ENCODE data around the gene SENP2.
"Not testable (repeated sequence)": the region's sequence is repeated elsewhere in the genome, so short reads cannot be mapped to it uniquely, and the experiment has no call there.

The SENP2 gene

GRCh38 chr3:185585518-185585858 lies 607 bp upstream of the SENP2 start:
- no peak for DNase-seq (ENCODE audit: low read depth in 3 of 3, low spot score in 1 of 3)

GRCh38 chr3:185586686-185587039 lies 568 bp downstream of the SENP2 start:
- DNase-seq (ENCODE audit: low read depth in 3 of 3, low spot score in 1 of 3) = no peak

GRCh38 chr3:185594073-185594472 lies 8.0 kb downstream of the SENP2 start:
- DNase-seq (ENCODE audit: low read depth in 3 of 3, low spot score in 1 of 3) = no peak

GRCh38 chr3:185595526-185595925 lies 9.4 kb downstream of the SENP2 start:
- DNase-seq (ENCODE audit: low read depth in 3 of 3, low spot score in 1 of 3) = no peak

- no peak for DNase-seq (ENCODE audit: low read depth in 3 of 3, low spot score in 1 of 3)
Measured at GRCh38 chr3:185605566-185605965, 19.5 kb downstream of the SENP2 start.

GRCh38 chr3:185606196-185606595 lies 20.1 kb downstream of the SENP2 start:
- no peak for DNase-seq (ENCODE audit: low read depth in 3 of 3, low spot score in 1 of 3)

- no peak for DNase-seq (ENCODE audit: low read depth in 3 of 3, low spot score in 1 of 3)
Measured at GRCh38 chr3:185613016-185613415, 26.9 kb downstream of the SENP2 start.

GRCh38 chr3:185623939-185624665 lies 38.0 kb downstream of the SENP2 start:
- no peak for DNase-seq (ENCODE audit: low read depth in 3 of 3, low spot score in 1 of 3)

GRCh38 chr3:185625784-185626183 lies 39.7 kb downstream of the SENP2 start:
- DNase-seq (ENCODE audit: low read depth in 3 of 3, low spot score in 1 of 3) = no peak

GRCh38 chr3:185629554-185630181 lies 43.6 kb downstream of the SENP2 start:
- DNase-seq (ENCODE audit: low read depth in 3 of 3, low spot score in 1 of 3) = no peak

GRCh38 chr3:185630182-185630622 lies 44.1 kb downstream of the SENP2 start:
- no peak for DNase-seq (ENCODE audit: low read depth in 3 of 3, low spot score in 1 of 3)

GRCh38 chr3:185631108-185631507 lies 45.0 kb downstream of the SENP2 start:
- DNase-seq (ENCODE audit: low read depth in 3 of 3, low spot score in 1 of 3) = no peak

GRCh38 chr3:185631508-185632206 lies 45.6 kb downstream of the SENP2 start:
- DNase-seq (ENCODE audit: low read depth in 3 of 3, low spot score in 1 of 3) = no peak

GRCh38 chr3:185632996-185633395 lies 46.9 kb downstream of the SENP2 start:
- DNase-seq (ENCODE audit: low read depth in 3 of 3, low spot score in 1 of 3) = no peak

- DNase-seq (ENCODE audit: low read depth in 3 of 3, low spot score in 1 of 3) = no peak
Measured at GRCh38 chr3:185637388-185637787, 51.3 kb downstream of the SENP2 start.

- not testable (repeated sequence) for DNase-seq (ENCODE audit: low read depth in 3 of 3, low spot score in 1 of 3)
Measured at GRCh38 chr3:185638651-185639050, 52.6 kb downstream of the SENP2 start.

- DNase-seq (ENCODE audit: low read depth in 3 of 3, low spot score in 1 of 3) = no peak
Measured at GRCh38 chr3:185639632-185640206, 53.6 kb downstream of the SENP2 start.

GRCh38 chr3:185640308-185640707 lies 54.2 kb downstream of the SENP2 start:
- DNase-seq (ENCODE audit: low read depth in 3 of 3, low spot score in 1 of 3) = no peak

- DNase-seq (ENCODE audit: low read depth in 3 of 3, low spot score in 1 of 3) = not testable (repeated sequence)
Measured at GRCh38 chr3:185645191-185645590, 59.1 kb downstream of the SENP2 start.

GRCh38 chr3:185645596-185646381 lies 59.7 kb downstream of the SENP2 start:
- DNase-seq (ENCODE audit: low read depth in 3 of 3, low spot score in 1 of 3) = no peak

All from stimulated activated CD4-positive, alpha-beta T cell treated with anti-CD3 and anti-CD28 coated beads, TNF-alpha, amount 100 ng/mL, for 1 hour (primary cell).